Cardiac muscle cell (in vitro differentiated cells and primary cell): ENCODE data around the gene GSE1. TPM values are rescaled to one million over a fixed set of nuclear protein-coding genes. Genes with fewer than 3 reads are reported as not detected.
A peak's percentile ranks its signal among the peaks of the same experiment; 100 is the strongest.

Source experiments
- DNase-seq, 2 donors: peaks; one replicate each; pipeline versions ENCODE4 v3.0.0 to v3.0.0-alpha.2; 2010 to 2017; ENCODE audit warnings: low read depth in 1 of 2, low spot score in 1 of 2
- H3K27ac ChIP-seq: fragments of 200-600 bp; sonication (generic); 2 replicates; pipeline ENCODE4 v1.5.1; 2016
- H3K27me3 ChIP-seq: fragments of 200-600 bp; sonication (generic); 2 replicates; pipeline ENCODE4 v1.6.0; 2016; ENCODE audit warnings: control low read depth
- H3K36me3 ChIP-seq: fragments of 200-600 bp; sonication (generic); 2 replicates; pipeline ENCODE4 v1.5.1; 2016; ENCODE audit warnings: control low read depth
- H3K4me1 ChIP-seq: fragments of 200-600 bp; sonication (generic); 2 replicates; pipeline ENCODE4 v1.8.1; 2017; ENCODE audit warnings: low read depth, mild to moderate bottlenecking, mixed run types
- H3K4me3 ChIP-seq: fragments of 200-600 bp; sonication (generic); 2 replicates; pipeline ENCODE4 v1.5.1; 2016; ENCODE audit warnings: mild to moderate bottlenecking
- H3K9me3 ChIP-seq: fragments of 200-600 bp; sonication (generic); 2 replicates; pipeline ENCODE4 v1.5.1; 2017; ENCODE audit warnings: low read depth, mild to moderate bottlenecking, control low read depth
- polyA plus RNA-seq: library from polyadenylated mRNA; unstranded; fragments of >200 nt; fragmentation: Nextera tagmentation; extraction: Ambion mirVana; gene quantifications from 2 replicates; pipeline ENCODE4 v1.2.1, GENCODE V29; 2016
- total RNA-seq: library from RNA; depleted of rRNA; stranded (reverse); fragments of >200 nt; gene quantifications from 2 replicates; pipeline ENCODE4 v1.2.3, GENCODE V29; 2016
- TF ChIP-seq, protein P1 (sequence below): IDR thresholded peaks from 2 replicates; pipeline ENCODE4 v1.5.1; 2012; ENCODE audit warnings: low read depth, mild to moderate bottlenecking, low read length

Gene GSE1
- total and polyA plus RNA-seq, 2 experiments from 2014 or later, result 48.8 to 174 TPM

DNA sequence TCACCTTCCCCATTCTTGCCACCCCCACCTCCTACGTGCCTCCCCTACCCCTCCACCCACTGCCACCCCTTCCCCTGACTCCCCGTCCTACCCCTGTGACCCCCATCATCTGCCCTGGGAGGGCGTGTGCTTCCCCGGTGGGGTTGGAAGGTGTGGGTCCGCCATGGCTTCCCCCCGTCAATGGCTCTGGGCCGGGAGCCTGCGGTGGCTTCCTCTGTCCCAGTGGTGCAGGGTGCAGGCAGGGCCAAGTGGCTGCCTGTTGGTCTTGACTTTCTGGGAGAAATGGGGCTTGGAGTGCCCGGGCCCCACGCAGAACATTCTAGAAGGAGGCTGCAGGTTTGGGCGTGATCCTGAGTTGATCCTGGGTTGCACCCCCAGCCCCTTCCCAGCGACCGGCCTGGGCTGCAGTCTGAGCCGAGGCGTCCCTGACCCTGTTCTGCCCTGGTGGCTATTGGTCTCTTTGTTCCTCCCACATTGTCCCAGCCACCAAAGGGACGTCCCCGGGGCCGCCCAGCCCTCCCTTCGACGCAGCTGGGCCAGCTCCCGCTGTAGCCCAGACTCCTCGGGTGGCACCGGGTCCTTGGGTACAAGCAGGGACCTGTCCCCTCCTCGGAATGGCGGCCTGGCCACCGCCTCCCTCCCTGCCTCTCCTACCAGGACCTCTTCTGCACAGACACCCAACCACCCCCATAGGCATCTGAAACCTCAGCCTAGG is 25.7 kb downstream of the GSE1 start:
- Histone ChIP-seq H3K9me3 (no peaks in the 10 kb centered on the region), H3K36me3 (no peaks in the 10 kb centered on the region), H3K27ac (peak overlapping the region; percentile 48), H3K27me3 (no peaks in the 10 kb centered on the region), H3K4me1 (no peaks in the 10 kb centered on the region), H3K4me3 (no peak overlapping the region)
- TF ChIP-seq, protein P1, sequence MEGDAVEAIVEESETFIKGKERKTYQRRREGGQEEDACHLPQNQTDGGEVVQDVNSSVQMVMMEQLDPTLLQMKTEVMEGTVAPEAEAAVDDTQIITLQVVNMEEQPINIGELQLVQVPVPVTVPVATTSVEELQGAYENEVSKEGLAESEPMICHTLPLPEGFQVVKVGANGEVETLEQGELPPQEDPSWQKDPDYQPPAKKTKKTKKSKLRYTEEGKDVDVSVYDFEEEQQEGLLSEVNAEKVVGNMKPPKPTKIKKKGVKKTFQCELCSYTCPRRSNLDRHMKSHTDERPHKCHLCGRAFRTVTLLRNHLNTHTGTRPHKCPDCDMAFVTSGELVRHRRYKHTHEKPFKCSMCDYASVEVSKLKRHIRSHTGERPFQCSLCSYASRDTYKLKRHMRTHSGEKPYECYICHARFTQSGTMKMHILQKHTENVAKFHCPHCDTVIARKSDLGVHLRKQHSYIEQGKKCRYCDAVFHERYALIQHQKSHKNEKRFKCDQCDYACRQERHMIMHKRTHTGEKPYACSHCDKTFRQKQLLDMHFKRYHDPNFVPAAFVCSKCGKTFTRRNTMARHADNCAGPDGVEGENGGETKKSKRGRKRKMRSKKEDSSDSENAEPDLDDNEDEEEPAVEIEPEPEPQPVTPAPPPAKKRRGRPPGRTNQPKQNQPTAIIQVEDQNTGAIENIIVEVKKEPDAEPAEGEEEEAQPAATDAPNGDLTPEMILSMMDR, result no peak
- no peak for DNase-seq

DNA sequence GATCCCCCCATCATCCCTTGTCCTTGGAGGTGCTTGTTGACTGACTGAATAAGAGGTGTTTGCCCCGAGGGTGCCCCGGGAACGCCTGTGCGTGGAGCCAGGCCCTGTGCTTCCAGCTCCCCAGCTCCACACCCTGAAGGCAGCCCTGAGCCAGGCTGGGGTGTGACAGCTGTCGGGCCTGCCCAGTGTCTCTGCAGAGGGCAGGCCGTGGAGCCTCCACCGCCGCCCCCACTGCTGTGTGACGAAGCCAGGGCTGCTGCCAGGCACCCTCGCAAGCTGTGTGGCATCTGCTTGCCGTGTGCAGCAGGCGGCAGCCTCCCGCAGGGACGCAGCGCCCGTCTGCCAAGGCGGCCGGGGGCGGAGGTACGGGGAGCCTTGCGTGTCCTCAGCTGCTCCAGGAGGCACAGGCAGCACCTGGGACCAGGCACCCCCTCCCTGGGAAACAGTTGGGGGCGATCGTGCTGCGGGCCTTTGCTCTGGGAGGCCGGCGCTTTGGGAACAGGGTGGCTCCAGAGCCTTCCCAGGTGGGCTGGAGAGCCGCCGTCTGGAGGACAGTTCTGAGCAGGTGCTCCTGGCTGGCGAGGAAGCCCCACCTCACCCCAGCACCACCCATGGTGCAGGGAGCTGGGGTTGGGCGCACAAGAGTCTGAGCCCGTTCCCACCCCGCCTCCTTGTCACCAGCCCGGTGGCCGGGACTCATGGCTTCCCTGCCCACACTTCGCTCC is 26.6 kb downstream of the GSE1 start:
- Histone ChIP-seq H3K27ac (no peak overlapping the region), H3K9me3 (no peaks in the 10 kb centered on the region), H3K36me3 (no peaks in the 10 kb centered on the region), H3K4me1 (no peaks in the 10 kb centered on the region), H3K27me3 (no peaks in the 10 kb centered on the region), H3K4me3 (no peak overlapping the region)
- no peak for DNase-seq
- TF ChIP-seq, protein P1, result no peak

DNA sequence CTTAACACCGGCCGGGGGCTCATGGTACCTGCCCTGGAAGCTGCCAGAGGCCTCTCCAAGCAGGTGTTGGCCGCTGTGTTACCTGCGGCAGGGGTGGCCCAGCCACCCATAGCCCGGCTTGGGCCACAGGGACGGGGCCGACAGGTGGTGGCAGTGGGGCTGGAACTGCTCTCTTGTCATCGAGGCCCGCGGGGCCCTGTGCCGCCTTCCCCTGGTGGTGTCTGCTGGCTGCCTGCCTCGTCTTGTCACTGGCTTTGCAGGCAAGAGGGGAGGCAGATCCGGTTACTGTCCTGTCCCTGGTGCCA is 27.1 kb downstream of the GSE1 start:
- Histone ChIP-seq H3K27me3 (no peaks in the 10 kb centered on the region), H3K4me1 (no peaks in the 10 kb centered on the region), H3K9me3 (no peaks in the 10 kb centered on the region), H3K27ac (no peak overlapping the region), H3K36me3 (no peaks in the 10 kb centered on the region), H3K4me3 (no peak overlapping the region)
- TF ChIP-seq, protein P1, result no peak
- DNase-seq, result no peak

DNA sequence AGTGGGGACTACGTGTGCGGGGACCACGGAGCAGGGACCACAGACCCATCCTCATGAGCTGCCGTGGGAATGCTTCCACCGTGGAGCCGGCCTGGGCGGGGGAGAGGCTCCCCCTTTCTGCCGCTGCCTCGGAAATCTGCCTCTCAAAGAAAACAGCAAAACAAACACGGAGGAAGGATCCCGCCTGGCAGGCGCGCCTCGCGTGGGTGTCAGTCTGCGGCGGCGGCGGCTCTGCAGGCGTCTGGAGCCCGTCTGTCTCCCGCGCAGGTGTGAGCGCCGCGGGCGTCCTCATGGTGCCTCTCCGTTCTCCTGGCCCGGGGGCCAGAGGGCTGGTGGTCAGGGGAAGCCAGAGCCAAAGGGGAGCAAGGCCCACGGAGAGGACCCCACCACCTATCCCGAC is 27.5 kb downstream of the GSE1 start:
- no peak overlapping the region for H3K27ac ChIP-seq
- TF ChIP-seq, protein P1, result no peak
- no peak overlapping the region for H3K4me3 ChIP-seq
- DNase-seq, result no peak
- no peaks in the 10 kb centered on the region for H3K27me3 ChIP-seq
- no peaks in the 10 kb centered on the region for H3K9me3 ChIP-seq
- H3K4me1 ChIP-seq, result no peaks in the 10 kb centered on the region
- H3K36me3 ChIP-seq, result no peaks in the 10 kb centered on the region

- H3K9me3 ChIP-seq, result no peaks in the 10 kb centered on the region
- no peak overlapping the region for H3K4me3 ChIP-seq
- TF ChIP-seq, protein P1, result no peak
- H3K4me1 ChIP-seq, result no peaks in the 10 kb centered on the region
- H3K27ac ChIP-seq, result no peak overlapping the region
- no peaks in the 10 kb centered on the region for H3K27me3 ChIP-seq
- no peak for DNase-seq
- H3K36me3 ChIP-seq, result no peaks in the 10 kb centered on the region
Measured at GRCh38 chr16:85641305-85641704, 28.2 kb downstream of the GSE1 start.
